ENCODE data around the gene ASAP3. TPM values are rescaled to one million over a fixed set of nuclear protein-coding genes. Genes with fewer than 3 reads are reported as not detected.

The ASAP3 gene
- total RNA-seq: 100 to 1,000 TPM in 3 of 7 donors, 10 to 100 TPM in 4; 37.3 to 147 (median 98.7) TPM
- 10 to 100 TPM; 44.1 to 68.2 TPM for polyA plus RNA-seq
- long read RNA-seq, donor 1, full-length matches to known transcripts: 42 of 184 reads
- long read RNA-seq, donor 1, partial matches to known transcripts: 105 of 184 reads
- long read RNA-seq, donor 1, other reads (novel, unspliced or antisense): 37 of 184 reads
- long read RNA-seq, donor 2, full-length matches to known transcripts: 8 of 8 reads
- long read RNA-seq, donor 2, partial matches to known transcripts: 0 of 8 reads
- long read RNA-seq, donor 2, other reads (novel, unspliced or antisense): 0 of 8 reads
- long read RNA-seq, donor 3, full-length matches to known transcripts: 124 of 243 reads
- long read RNA-seq, donor 3, partial matches to known transcripts: 59 of 243 reads
- long read RNA-seq, donor 3, other reads (novel, unspliced or antisense): 60 of 243 reads

GRCh38 chr1:23483321-23484252 is at the start of gene ASAP3:
TSS of gene ASAP3 (minus strand) at chr1:23484179. CDS start at chr1:23484133, 46 bp downstream.
- Histone ChIP-seq H3K36me3 (no peaks in the 10 kb centered on the region), H3K4me3 (peak within 1 kb of the TSS; percentile 95), H3K4me1 (ENCODE audit: insufficient read depth) (peaks cover 9% of the 10 kb centered on the region), H3K27me3 (no peaks in the 10 kb centered on the region), H3K27ac (peak within 1 kb of the TSS; percentile 90 to 98), H3K9me3 (no peaks in the 10 kb centered on the region)
- intact Hi-C loops (cut with DNase I): loop anchor here in 2 of 4 donors (5.0 to 10.0 kb wide), 2 partner anchors 41 to 59 kb away; partner anchors contain the start of gene TCEA3 (in 1 of the 2)
- DNase-seq: peak; percentile 76 to 87 (median 83)
- WGBS, 3 donors: 0% methylated on average over 69 to 84 of the region's 84 CpGs
- TF ChIP-seq, protein P1, sequence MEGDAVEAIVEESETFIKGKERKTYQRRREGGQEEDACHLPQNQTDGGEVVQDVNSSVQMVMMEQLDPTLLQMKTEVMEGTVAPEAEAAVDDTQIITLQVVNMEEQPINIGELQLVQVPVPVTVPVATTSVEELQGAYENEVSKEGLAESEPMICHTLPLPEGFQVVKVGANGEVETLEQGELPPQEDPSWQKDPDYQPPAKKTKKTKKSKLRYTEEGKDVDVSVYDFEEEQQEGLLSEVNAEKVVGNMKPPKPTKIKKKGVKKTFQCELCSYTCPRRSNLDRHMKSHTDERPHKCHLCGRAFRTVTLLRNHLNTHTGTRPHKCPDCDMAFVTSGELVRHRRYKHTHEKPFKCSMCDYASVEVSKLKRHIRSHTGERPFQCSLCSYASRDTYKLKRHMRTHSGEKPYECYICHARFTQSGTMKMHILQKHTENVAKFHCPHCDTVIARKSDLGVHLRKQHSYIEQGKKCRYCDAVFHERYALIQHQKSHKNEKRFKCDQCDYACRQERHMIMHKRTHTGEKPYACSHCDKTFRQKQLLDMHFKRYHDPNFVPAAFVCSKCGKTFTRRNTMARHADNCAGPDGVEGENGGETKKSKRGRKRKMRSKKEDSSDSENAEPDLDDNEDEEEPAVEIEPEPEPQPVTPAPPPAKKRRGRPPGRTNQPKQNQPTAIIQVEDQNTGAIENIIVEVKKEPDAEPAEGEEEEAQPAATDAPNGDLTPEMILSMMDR (IDR thresholded peaks at IDR 0.05): no peak
- no peak for TF ChIP-seq EP300 (IDR thresholded peaks at IDR 0.05)
- peak; percentile 64 for TF ChIP-seq POLR2A (IDR thresholded peaks at IDR 0.05)

DNA sequence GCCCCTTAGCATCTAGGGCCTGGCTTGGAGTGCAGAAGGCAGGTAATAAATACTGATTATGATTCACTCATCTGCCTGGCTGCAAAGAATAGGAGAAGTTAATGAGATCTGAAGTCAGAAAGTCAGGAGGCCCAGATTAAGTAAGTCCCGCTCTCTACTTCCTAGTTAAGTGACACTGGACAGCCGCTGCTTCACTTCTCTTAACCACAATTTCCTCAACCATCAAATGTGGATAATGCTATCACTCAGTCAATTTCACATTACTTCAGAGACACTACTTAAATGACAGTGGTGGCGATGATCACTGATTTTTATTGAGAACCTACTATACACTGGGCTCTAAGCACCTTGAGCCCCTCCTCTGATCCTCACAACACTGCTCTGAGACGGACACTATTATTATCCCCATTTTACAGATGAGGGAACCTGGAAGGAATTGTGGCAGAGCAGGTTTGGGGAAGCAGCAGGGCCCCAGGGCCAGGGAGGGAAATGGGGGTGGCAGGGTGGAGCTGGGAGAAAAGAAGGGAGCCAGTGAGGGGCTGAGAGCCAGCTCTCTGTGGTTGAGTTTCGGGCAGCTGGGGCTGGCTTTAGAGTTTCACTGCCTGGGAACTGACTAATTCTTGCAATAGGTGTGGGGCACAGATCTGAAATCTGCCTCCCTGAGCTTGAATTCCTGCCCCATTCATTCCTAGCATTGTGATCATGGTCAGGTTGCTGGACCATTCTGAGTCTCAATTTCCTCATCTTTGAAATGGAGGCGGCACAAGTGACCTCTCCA is 49.5 kb upstream of the ASAP3 start:
- 86 to 93% (median 93%) methylated on average over 6 of the region's 6 CpGs for WGBS, 3 donors
- Histone ChIP-seq H3K9me3 (no peaks in the 10 kb centered on the region), H3K4me1 (ENCODE audit: insufficient read depth) (peaks cover 9% of the 10 kb centered on the region), H3K27ac (no peak overlapping the region), H3K36me3 (no peaks in the 10 kb centered on the region), H3K4me3 (no peak overlapping the region), H3K27me3 (no peaks in the 10 kb centered on the region)
- TF ChIP-seq EP300 (IDR thresholded peaks at IDR 0.05) (no peak), POLR2A (IDR thresholded peaks at IDR 0.05) (no peak)
- TF ChIP-seq, protein P1 (IDR thresholded peaks at IDR 0.05): no peak
- no peak for DNase-seq
- intact Hi-C loops (cut with DNase I): loop anchor here in 1 of 4 donors (10.0 kb wide), 1 partner anchor 189 kb away; the partner anchor contains the start of gene HNRNPR

DNA sequence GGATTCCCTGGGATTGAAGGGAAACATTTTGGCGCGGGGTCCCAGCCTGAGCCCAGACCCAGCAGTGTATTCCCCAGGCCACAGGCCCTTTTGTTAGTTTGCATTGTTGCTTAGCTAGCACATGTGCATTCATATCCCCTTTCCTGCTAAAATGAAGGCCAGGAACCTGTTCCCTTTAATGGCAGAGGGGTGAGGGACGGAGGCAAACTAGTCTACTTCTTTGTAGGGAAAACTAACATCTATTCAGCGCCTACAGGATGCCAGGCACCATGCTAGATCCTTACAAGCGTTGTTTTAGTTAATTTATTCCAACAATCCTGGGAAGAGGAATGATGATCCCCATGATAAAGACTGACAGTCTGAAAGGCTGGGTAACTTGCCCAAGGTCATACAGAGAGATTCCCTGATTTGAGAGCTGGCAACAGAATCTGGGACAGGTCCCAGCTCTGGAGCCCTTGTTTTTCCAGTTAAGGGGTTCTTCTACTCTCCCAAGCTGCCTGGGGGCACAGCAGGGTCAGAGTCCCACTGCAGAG is 47.6 kb upstream of the ASAP3 start:
- no peak for DNase-seq
- 33 to 37% (median 35%) methylated on average over 5 of the region's 5 CpGs for WGBS, 3 donors
- intact Hi-C loops (cut with DNase I): loop anchor here in 1 of 4 donors (10.0 kb wide), 1 partner anchor 187 kb away; the partner anchor contains the start of gene HNRNPR
- Histone ChIP-seq H3K27ac (no peak overlapping the region), H3K4me1 (ENCODE audit: insufficient read depth) (peaks cover 9% of the 10 kb centered on the region), H3K36me3 (no peaks in the 10 kb centered on the region), H3K4me3 (no peak overlapping the region), H3K27me3 (no peaks in the 10 kb centered on the region), H3K9me3 (no peaks in the 10 kb centered on the region)
- TF ChIP-seq POLR2A (IDR thresholded peaks at IDR 0.05) (no peak), EP300 (IDR thresholded peaks at IDR 0.05) (no peak)
- TF ChIP-seq, protein P1 (IDR thresholded peaks at IDR 0.05): no peak
